Activated T-cell treated with anti-CD3 and anti-CD28 coated beads for 48 hours (primary cell): Measurements from ENCODE around the gene NAV2.

Experiments used
- DNase-seq: peaks from one replicate; pipeline ENCODE4 v3.0.0-alpha.2; 2020; ENCODE audit warnings: low read depth

Gene NAV2

DNA sequence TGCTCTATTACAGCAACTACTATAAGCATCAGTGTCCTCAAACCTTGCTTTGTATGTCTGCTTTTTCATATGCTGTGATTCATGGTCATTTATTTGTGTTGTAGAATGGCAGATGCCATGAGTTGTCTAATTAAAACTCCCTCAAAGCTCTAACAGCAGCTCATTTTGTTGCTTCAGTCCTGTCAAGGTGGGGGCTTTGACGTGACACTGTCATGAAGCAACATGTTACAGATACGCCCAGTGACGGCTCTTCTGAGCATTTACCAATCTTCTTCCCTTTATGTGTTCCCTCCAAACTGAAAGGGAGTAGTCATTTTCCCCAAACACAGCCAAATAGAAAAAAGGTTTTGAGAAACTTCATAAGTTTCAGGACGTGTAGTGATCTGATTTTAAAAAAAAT, 340.9 kb downstream of the NAV2 start:
- DNase-seq = no peak

DNA sequence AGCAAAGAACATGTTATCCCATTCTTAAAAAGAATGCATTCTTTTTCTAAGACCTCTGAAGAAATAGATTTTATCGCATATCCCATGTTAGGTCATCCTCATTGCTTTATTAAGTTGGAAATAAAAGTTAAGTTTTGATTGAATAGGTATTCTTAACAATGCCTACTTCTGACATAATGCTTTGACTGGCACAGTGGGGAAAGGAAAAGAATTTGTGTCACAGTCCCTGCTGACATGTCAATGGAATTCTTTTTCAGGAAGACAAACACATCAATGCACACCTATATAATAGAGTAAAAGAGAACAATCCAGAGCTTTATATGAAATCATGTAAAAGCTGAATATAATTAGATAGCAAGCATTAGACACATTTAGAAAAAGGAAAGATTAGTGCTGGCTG, 341.9 kb downstream of the NAV2 start:
- DNase-seq = no peak

DNA sequence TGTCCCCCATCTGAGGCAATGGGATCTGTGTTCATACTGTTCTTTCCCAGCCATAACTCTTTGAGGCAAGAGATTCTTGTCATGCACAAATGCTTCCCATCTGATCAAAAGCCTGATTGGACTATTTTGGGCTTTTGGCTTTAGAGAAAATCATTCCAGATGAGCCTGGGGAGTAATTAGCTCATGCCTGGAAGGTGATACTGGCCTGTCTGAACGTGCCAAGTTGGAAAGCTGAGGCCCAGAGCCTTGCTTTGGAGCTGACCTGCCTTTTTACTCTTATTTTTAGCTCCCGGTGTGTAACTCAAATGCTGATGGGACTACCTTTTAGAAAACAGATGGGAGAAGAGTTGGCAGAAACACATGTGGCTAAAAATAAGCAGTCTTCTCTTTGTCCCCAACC, 342.7 kb downstream of the NAV2 start:
- no peak for DNase-seq

DNA sequence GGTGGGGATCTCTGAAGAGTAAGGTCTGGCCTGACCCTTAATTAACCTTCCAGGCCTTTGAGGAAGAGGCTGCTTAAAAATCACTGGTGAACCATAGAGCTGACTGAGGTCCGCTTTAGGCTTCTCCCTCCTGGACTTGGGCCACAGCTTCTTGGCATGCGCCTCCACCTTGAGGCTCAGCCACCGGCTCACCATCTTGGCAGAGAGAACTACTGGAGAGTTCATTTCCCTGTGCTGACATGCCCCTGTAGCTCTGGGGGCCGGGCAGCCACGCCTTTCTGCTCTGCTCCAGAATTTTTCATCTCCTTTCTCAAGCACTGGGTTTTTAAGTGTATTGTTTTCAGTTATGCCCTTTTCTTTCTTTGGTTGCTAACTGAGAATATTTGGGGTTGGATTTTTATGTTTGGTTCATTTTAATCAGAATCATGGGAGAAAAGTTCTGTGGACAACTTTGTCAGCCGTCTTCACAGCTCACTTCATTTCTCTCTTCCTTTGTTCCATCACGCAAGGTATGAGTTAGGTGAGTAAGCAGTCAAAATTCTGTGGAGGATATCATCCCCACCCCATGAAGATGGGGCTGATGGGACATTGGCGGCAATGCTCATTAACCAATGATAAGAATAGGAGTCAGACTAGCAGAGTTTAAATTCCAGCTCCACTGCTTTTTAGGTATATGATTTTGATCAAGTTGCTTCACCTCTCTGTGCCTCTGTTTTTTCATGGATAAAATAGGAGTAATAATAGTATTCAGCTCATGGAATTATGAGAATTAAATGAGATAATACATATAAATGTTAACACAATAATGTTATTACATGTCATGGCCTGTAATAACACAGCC, 343.7 kb downstream of the NAV2 start:
- no peak for DNase-seq

GRCh38 chr11:20056950-20057943, 344.6 kb downstream of the NAV2 start:
- no peak for DNase-seq

- no peak for DNase-seq
Measured at GRCh38 chr11:20058749-20059458, 346.3 kb downstream of the NAV2 start.

- no peak for DNase-seq
Measured at GRCh38 chr11:20059587-20060021, 347.0 kb downstream of the NAV2 start.

- DNase-seq = no peak
Measured at GRCh38 chr11:20060181-20060580, 347.5 kb downstream of the NAV2 start.

- no peak for DNase-seq
Measured at GRCh38 chr11:20060647-20061205, 348.1 kb downstream of the NAV2 start.

DNA sequence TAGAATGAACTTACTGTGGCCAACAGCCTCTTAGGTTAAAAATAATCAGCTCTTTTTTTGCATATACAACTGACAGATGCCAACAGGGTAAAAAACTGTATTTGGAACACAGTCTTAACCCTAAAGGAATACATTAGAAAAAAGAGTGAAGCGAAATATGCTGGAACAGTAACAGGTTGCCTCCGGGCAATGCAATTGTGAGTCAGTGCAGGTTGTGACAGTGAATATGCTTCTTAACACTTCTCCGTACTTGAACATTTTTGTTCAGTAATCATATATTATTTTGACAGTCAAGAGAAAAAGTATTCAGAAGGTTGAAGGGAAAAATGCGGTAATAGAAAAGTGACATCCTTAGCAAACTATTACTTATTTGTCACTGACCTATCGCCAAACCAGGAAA, 349.1 kb downstream of the NAV2 start:
- DNase-seq = no peak

GRCh38 chr11:20064961-20065405, 352.3 kb downstream of the NAV2 start:
- no peak for DNase-seq

GRCh38 chr11:20065406-20065805, 352.8 kb downstream of the NAV2 start:
- no peak for DNase-seq

GRCh38 chr11:20066013-20066782, 353.6 kb downstream of the NAV2 start:
- no peak for DNase-seq

DNA sequence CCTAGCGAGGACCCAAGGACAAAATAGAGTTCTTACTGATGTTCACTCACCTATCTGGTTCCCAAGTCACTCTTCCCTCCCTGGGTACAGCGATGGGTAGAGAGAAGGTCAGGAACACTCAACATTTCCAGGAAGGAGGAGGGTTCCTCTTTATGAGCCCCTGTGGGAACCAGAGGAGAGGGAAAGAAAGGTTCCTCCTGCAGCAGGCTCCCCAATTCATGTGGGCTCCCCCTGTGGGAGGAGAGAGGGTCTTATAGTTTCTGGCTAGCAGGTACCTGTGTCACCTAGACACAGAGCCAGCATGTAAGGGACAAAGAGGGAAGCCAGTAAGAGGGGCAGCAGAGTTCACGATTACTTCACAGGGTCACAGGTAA, 354.1 kb downstream of the NAV2 start:
- no peak for DNase-seq

- DNase-seq = no peak
Measured at GRCh38 chr11:20067665-20068064, 355.0 kb downstream of the NAV2 start.

DNA sequence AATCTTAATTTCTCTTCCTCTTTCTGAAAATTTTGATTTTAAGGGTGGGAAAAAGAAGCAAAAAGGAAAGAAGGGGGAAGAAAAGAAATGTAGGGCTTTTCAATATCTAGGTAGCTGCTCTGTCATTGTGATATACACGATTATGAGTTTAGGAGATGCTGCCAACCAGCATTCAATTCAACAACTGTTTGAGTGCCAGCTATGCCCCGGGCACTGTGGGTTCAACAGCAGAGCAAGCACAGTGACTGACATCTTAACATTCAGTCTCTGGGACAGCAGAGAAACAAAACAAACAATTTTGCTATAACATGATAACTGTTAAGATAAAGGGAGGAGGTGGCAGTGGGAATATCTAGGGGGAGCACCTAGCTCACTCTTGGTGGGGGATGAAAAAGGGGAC, 356.1 kb downstream of the NAV2 start:
- no peak for DNase-seq

DNA sequence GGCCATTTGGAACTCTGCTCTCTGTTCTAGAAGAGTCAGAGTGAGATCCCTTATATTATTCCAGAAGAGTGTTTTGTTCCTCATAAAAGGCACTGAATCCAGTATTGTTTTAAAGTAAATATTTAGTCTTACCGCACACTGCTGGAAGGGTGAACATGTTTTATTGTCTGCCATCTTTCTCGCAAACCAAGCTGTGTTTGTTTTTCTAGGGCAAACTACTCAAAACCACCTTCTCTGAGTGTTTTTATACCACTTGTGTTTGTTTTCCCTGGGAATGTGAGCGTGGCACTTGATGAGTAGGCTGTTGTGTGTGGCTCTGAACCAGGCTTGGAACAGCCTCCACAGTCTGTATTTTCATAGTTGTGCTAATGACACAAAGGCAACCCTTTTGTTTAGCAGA, 357.8 kb downstream of the NAV2 start:
- no peak for DNase-seq

DNA sequence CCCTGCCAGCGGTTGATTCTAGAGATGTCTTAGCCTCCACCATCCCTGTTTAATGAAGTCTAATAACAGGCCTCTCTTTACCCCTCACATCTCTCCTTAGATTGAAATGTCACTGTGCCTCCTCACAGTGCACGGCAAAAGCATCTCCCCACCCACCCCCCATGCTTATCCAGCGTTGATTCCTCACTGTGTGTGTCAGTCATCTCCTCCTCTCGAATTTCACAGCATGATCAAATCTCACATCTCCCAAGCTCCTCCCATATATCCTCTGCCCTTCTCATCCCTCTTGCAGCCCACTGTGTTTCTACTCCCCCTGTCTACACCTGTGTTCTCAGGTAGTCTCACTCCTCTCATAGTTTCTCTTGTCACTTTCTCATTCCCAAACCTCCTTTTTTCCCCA, 363.0 kb downstream of the NAV2 start:
- no peak for DNase-seq

GRCh38 chr11:20078846-20079245, 366.2 kb downstream of the NAV2 start:
- DNase-seq = no peak

GRCh38 chr11:20080032-20080685, 367.5 kb downstream of the NAV2 start:
- DNase-seq = no peak

DNA sequence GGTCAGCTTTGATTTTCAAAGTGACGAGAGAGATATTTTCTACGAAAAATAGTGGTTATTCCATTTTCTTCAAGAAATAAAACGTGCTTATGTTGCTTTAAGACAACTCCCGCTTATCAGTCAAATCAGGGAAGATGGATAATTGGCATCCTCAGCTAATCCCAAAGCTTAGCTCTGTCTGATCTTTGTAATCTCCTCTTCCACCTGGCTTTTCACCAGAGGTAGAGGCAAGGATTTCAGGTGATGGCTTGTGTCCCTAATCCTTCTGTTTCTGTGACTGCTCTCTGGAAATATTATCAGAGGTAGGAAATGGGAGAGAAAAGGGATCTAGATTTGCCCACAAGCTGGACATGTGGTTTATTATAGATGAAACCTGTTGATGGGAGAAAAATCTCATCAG, 368.7 kb downstream of the NAV2 start:
- DNase-seq = no peak
